H1 (cell line): ENCODE measurements around the gene R3HDML. TPM values are rescaled to one million over a fixed set of nuclear protein-coding genes. Genes with fewer than 3 reads are reported as not detected.

ENCODE experiments used
- CTCF ChIA-PET: fragments of 300-600 bp; sonication (Branson Sonifier 250); formaldehyde crosslinking; loops from one replicate; lab custom pipeline; 2021; ENCODE audit not compliant: partially characterized antibody; lab: Charles Lee
- POLR2A ChIA-PET: fragments of 300-600 bp; sonication (Branson Sonifier 250); formaldehyde crosslinking; loops from one replicate; lab custom pipeline; 2021; ENCODE audit warnings: inconsistent platforms; ENCODE audit not compliant: partially characterized antibody; lab: Charles Lee
- DNase-seq, 2 experiments: peaks; one replicate each; pipeline versions ENCODE4 v3.0.0 to v3.0.0-alpha.2; 2010 to 2022; ENCODE audit warnings: low spot score in 2 of 2, low read depth in 1 of 2, mixed read lengths in 1 of 2
- FAIRE-seq: peaks from 2 replicates; lab custom pipeline; 2011; peaks lifted over from hg19 to GRCh38; lab: Jason Lieb, UNC
- H2AFZ ChIP-seq: 2 replicates; pipeline ENCODE4 v1.8.1; 2012; ENCODE audit warnings: low read length, inconsistent platforms
- H2AK5ac ChIP-seq: 2 replicates; pipeline ENCODE4 v1.6.1; 2013; ENCODE audit warnings: low read depth, low read length
- H2BK120ac ChIP-seq: replicated peaks from 2 replicates; pipeline ENCODE3; 2013; ENCODE audit warnings: low read depth, low read length, inconsistent platforms
- H2BK12ac ChIP-seq: 2 replicates; pipeline ENCODE4 v1.6.1; 2013; ENCODE audit warnings: low read depth, low read length
- H2BK15ac ChIP-seq: 2 replicates; pipeline ENCODE4 v1.6.1; 2013; ENCODE audit warnings: low read length
- H2BK20ac ChIP-seq: 2 replicates; pipeline ENCODE4 v1.6.1; 2013; ENCODE audit warnings: low read length
- H2BK5ac ChIP-seq: 2 replicates; pipeline ENCODE4 v1.6.1; 2013; ENCODE audit warnings: low read depth, low read length
- H3K14ac ChIP-seq: 2 replicates; pipeline ENCODE4 v1.6.1; 2013; ENCODE audit warnings: inconsistent platforms; ENCODE audit not compliant: insufficient read length
- H3K18ac ChIP-seq: 2 replicates; pipeline ENCODE4 v1.6.1; 2013; ENCODE audit warnings: low read length; ENCODE audit errors: extremely low read depth
- H3K23ac ChIP-seq: 2 replicates; pipeline ENCODE4 v1.6.1; 2013; ENCODE audit warnings: inconsistent platforms; ENCODE audit not compliant: insufficient read length
- H3K23me2 ChIP-seq: 2 replicates; pipeline ENCODE4 v1.6.1; 2013; ENCODE audit warnings: low read depth, low read length
- H3K27ac ChIP-seq: 2 replicates; pipeline ENCODE4 v1.6.1; 2011; ENCODE audit warnings: low read depth, low read length, inconsistent platforms
- H3K27me3 ChIP-seq, 4 experiments: replicated peaks in 1 of 4; 1 replicate in 1 of 4; 2 replicates in 3 of 4; pipeline versions ENCODE4 v1.6.1 to v1.8.1; 2011 to 2013; ENCODE audit warnings: low read length in 3 of 4, mild to moderate bottlenecking in 3 of 4, inconsistent platforms in 2 of 4, mixed read lengths in 2 of 4, moderate library complexity in 1 of 4; ENCODE audit not compliant: control insufficient read depth in 3 of 4, insufficient read depth in 3 of 4; ENCODE audit errors: extremely low read depth in 1 of 4
- H3K36me3 ChIP-seq, 4 experiments: 2 replicates each; pipeline versions ENCODE4 v1.6.1 to v1.8.1; 2011 to 2013; ENCODE audit warnings: mild to moderate bottlenecking in 4 of 4, low read length in 3 of 4, moderate library complexity in 2 of 4, control low read depth in 1 of 4, inconsistent platforms in 1 of 4; ENCODE audit not compliant: insufficient read depth in 4 of 4, control insufficient read depth in 2 of 4
- H3K4ac ChIP-seq: replicated peaks from 2 replicates; pipeline ENCODE3; 2013; ENCODE audit warnings: low read length, low read depth, mixed read lengths, inconsistent platforms; ENCODE audit not compliant: insufficient read length
- H3K4me1 ChIP-seq, 4 experiments: replicated peaks in 1 of 4; 1 replicate in 1 of 4; 2 replicates in 3 of 4; pipeline versions ENCODE4 v1.6.1 to v1.8.1; 2011 to 2013; ENCODE audit warnings: low read length in 3 of 4, inconsistent platforms in 2 of 4, mixed read lengths in 1 of 4; ENCODE audit not compliant: insufficient read depth in 4 of 4, control insufficient read depth in 3 of 4
- H3K4me2 ChIP-seq, 2 experiments: 2 replicates each; pipeline versions ENCODE4 v1.6.1 to v1.8.1; 2011 to 2013; ENCODE audit warnings: low read depth in 2 of 2, low read length in 2 of 2, control low read depth in 1 of 2, inconsistent platforms in 1 of 2, mild to moderate bottlenecking in 1 of 2; ENCODE audit not compliant: insufficient read depth in 1 of 2
- H3K4me3 ChIP-seq, 4 experiments: fragments of 200-600, 300-600 bp in 1 of 4; sonication (generic), shearing (Covaris generic), sonication (Bioruptor Twin) in 1 of 4; 2 replicates each; pipeline versions ENCODE4 v1.5.1 to v1.8.1; 2011 to 2016; ENCODE audit warnings: low read length in 4 of 4, low read depth in 3 of 4, control low read depth in 2 of 4, inconsistent platforms in 2 of 4, mild to moderate bottlenecking in 2 of 4, mixed read lengths in 1 of 4, moderate library complexity in 1 of 4; ENCODE audit not compliant: insufficient read depth in 2 of 4; ENCODE audit errors: extremely low read depth in 1 of 4
- H3K56ac ChIP-seq: replicated peaks from 2 replicates; pipeline ENCODE3; 2013; ENCODE audit warnings: low read depth, mild to moderate bottlenecking, mixed read lengths, low read length, inconsistent platforms; ENCODE audit not compliant: insufficient read length
- H3K79me1 ChIP-seq: 2 replicates; pipeline ENCODE4 v1.6.1; 2013; ENCODE audit warnings: low read depth, low read length, control low read depth
- H3K79me2 ChIP-seq, 2 experiments: 2 replicates each; pipeline versions ENCODE4 v1.6.1 to v1.8.1; 2012 to 2013; ENCODE audit warnings: low read length in 2 of 2, mild to moderate bottlenecking in 2 of 2, inconsistent platforms in 1 of 2; ENCODE audit not compliant: insufficient read depth in 2 of 2, control insufficient read depth in 1 of 2
- H3K9ac ChIP-seq, 4 experiments: replicated peaks in 1 of 4; 1 replicate in 1 of 4; 2 replicates in 3 of 4; pipeline versions ENCODE4 v1.6.1 to v1.8.1; 2011 to 2013; ENCODE audit warnings: low read depth in 3 of 4, low read length in 3 of 4, control low read depth in 2 of 4, mild to moderate bottlenecking in 2 of 4, moderate library complexity in 2 of 4, inconsistent platforms in 1 of 4; ENCODE audit errors: extremely low read depth in 1 of 4
- H3K9me3 ChIP-seq, 2 experiments: 2 replicates each; pipeline versions ENCODE4 v1.6.1 to v1.8.1; 2012 to 2013; ENCODE audit warnings: mild to moderate bottlenecking in 2 of 2, moderate library complexity in 2 of 2, control low read depth in 1 of 2, inconsistent platforms in 1 of 2, low read depth in 1 of 2, low read length in 1 of 2, mixed read lengths in 1 of 2; ENCODE audit not compliant: insufficient read depth in 2 of 2
- H4K20me1 ChIP-seq, 2 experiments: replicated peaks in 1 of 2; 2 replicates each; pipeline versions ENCODE3 to v1.8.1; 2011 to 2013; ENCODE audit warnings: inconsistent platforms in 2 of 2, low read length in 2 of 2, mild to moderate bottlenecking in 1 of 2; ENCODE audit not compliant: insufficient read depth in 2 of 2, control insufficient read depth in 1 of 2
- H4K5ac ChIP-seq: 2 replicates; pipeline ENCODE4 v1.6.1; 2013; ENCODE audit warnings: low read length, low read depth, mixed read lengths, inconsistent platforms; ENCODE audit not compliant: insufficient read length
- H4K8ac ChIP-seq: 2 replicates; pipeline ENCODE4 v1.8.0; 2013; ENCODE audit warnings: mild to moderate bottlenecking, moderate library complexity, low read length, inconsistent platforms; ENCODE audit not compliant: insufficient read depth; ENCODE audit errors: extremely low read depth
- H4K91ac ChIP-seq: replicated peaks from 2 replicates; pipeline ENCODE3; 2013; ENCODE audit warnings: low read length, mixed read lengths, inconsistent platforms; ENCODE audit not compliant: insufficient read length
- CREB1 ChIP-seq: IDR thresholded peaks from 2 replicates; pipeline ENCODE4 v1.6.1; 2012; ENCODE audit warnings: inconsistent platforms
- FOSL1 ChIP-seq: IDR thresholded peaks from 2 replicates; pipeline ENCODE4 v1.6.1; 2011; ENCODE audit warnings: mild to moderate bottlenecking, low read depth, low read length, moderate library complexity; ENCODE audit not compliant: insufficient read depth
- GTF2F1 ChIP-seq: IDR thresholded peaks from 2 replicates; pipeline ENCODE4 v1.6.1; 2012; ENCODE audit warnings: low read depth, low read length, improper control_type of control experiment, borderline replicate concordance
- HDAC2 ChIP-seq, 2 experiments: fragments of 300-600 bp in 1 of 2; sonication (generic) in 1 of 2; IDR thresholded peaks; 2 replicates each; pipeline ENCODE4 v1.6.1; 2011 to 2012; ENCODE audit warnings: low read depth in 2 of 2, low read length in 2 of 2, mild to moderate bottlenecking in 2 of 2, moderate library complexity in 2 of 2, borderline replicate concordance in 1 of 2, inconsistent platforms in 1 of 2
- JUN ChIP-seq: IDR thresholded peaks from 2 replicates; pipeline ENCODE4 v1.6.1; 2011; ENCODE audit warnings: low read depth, mild to moderate bottlenecking, improper control_type of control experiment, low read length
- JUND ChIP-seq: IDR thresholded peaks from 2 replicates; pipeline ENCODE4 v1.6.1; 2011; ENCODE audit warnings: mild to moderate bottlenecking, improper control_type of control experiment, low read length
- RXRA ChIP-seq: IDR thresholded peaks from 2 replicates; pipeline ENCODE4 v1.6.1; 2011; ENCODE audit warnings: low read depth, mild to moderate bottlenecking, low read length, moderate library complexity; ENCODE audit not compliant: insufficient read depth
- SIRT6 ChIP-seq: IDR thresholded peaks from one replicate; pipeline ENCODE4 v1.7.1; 2012; ENCODE audit warnings: low read length, inconsistent platforms
- SIX5 ChIP-seq: IDR thresholded peaks from 2 replicates; pipeline ENCODE4 v1.6.1; 2011; ENCODE audit warnings: mild to moderate bottlenecking, low read depth, low read length
- SP1 ChIP-seq: IDR thresholded peaks from 2 replicates; pipeline ENCODE4 v1.6.1; 2011; ENCODE audit warnings: low read depth, low read length
- SP4 ChIP-seq: IDR thresholded peaks from 2 replicates; pipeline ENCODE4 v1.6.1; 2012; ENCODE audit warnings: low read length, inconsistent platforms
- SRF ChIP-seq: IDR thresholded peaks from 2 replicates; pipeline ENCODE4 v1.6.1; 2011; ENCODE audit warnings: mild to moderate bottlenecking, low read depth, low read length, moderate library complexity
- TEAD4 ChIP-seq: IDR thresholded peaks from 2 replicates; pipeline ENCODE4 v1.6.1; 2012; ENCODE audit warnings: low read depth, low read length, inconsistent platforms, mixed read lengths
- YY1 ChIP-seq: IDR thresholded peaks from 2 replicates; pipeline ENCODE4 v1.6.1; 2011; ENCODE audit warnings: low read depth, mild to moderate bottlenecking, low read length
- ZNF274 ChIP-seq: IDR thresholded peaks from 2 replicates; pipeline ENCODE4 v1.7.0; 2012; ENCODE audit warnings: low read length, borderline replicate concordance; ENCODE audit errors: extremely low read depth
- WGBS, 2 experiments: shearing (Covaris generic) in 1 of 2; methylation state at CpG; one replicate each; pipeline versions ENCODE4 v1.1.6 to v1.1.7; 2013 to 2015; ENCODE audit warnings: low lambda C conversion rate in 2 of 2, mixed read lengths in 2 of 2, inconsistent platforms in 1 of 2, low coverage in 1 of 2, missing lambda C conversion rate in 1 of 2; ENCODE audit not compliant: insufficient replicate concordance in 2 of 2, insufficient coverage in 1 of 2, insufficient read length in 1 of 2; ENCODE audit errors: extremely low coverage in 1 of 2, missing lambda C conversion rate in 1 of 2; 5-methylcytosine and 5-hydroxymethylcytosine counted together
- polyA plus RNA-seq, 7 experiments: library from polyadenylated mRNA; depleted of rRNA in 3 of 7; stranded (reverse) in 5 of 7; unstranded in 2 of 7; fragments of >200 nt in 5 of 7; fragments of 200-250 nt in 2 of 7; gene quantifications; 1 replicate in 5 of 7; 2 replicates in 1 of 7; 4 replicates in 1 of 7; pipeline versions ENCODE4 v1.2.1 to v1.2.3, GENCODE V29; 2011 to 2013; ENCODE audit warnings: missing spikeins in 2 of 7, mixed read lengths in 2 of 7
- total RNA-seq: library from RNA; stranded (reverse); fragmentation: NEBNext Ultra II Directional; extraction: Animal tissue kit (Norgen Biotek cat#: 25700); gene quantifications from 2 replicates; pipeline ENCODE4 v1.2.1, GENCODE V29; 2021

The R3HDML gene
- total and polyA plus RNA-seq, 2 of the 8 experiments (the other 6 are each of a cell fraction or from before 2014, with no cell fraction given) = not detected

DNA sequence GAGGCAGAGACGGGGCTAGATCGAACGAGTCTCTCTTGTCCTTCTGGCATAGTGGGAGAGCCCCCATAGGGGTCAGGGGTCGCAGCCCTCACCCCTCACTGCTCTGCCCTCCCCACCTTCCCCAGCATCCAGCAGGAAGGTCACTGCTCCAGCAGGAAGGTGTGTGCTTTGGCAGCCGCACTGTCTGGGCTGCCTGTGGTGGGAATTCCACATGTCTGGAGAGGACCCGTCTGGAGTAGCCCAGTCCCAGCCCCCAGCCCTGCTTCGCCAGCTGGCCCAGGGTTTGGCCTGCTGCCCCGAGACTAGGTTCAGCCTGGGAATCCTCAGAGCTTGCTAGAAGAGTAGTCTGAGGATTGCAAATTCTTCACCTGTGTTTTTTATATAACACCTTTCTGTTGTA lies 2.5 kb upstream of the R3HDML start:
- Histone ChIP-seq H2BK120ac (no peak overlapping the region), H3K9ac (no peak overlapping the region), H2BK5ac (no peak overlapping the region), H4K8ac (no peak overlapping the region; the same call in 1 of the 2 replicates), H4K91ac (no peak overlapping the region), H3K36me3 (no peaks in the 10 kb centered on the region), H3K4me2 (no peak overlapping the region), H3K23ac (no peak overlapping the region), H3K79me1 (no peaks in the 10 kb centered on the region), H4K20me1 (no peaks in the 10 kb centered on the region), H3K9me3 (no peaks in the 10 kb centered on the region), H2BK20ac (no peak overlapping the region), H2BK12ac (no peak overlapping the region; the same call in 1 of the 2 replicates), H2BK15ac (no peak overlapping the region), H4K5ac (no peak overlapping the region), H2AK5ac (no peak overlapping the region), H3K79me2 (no peaks in the 10 kb centered on the region), H3K27ac (no peak overlapping the region), H3K23me2 (no peaks in the 10 kb centered on the region), H3K4me3 (no peak overlapping the region), H3K4me1 (peaks cover 4 to 12% (median 5%) of the 10 kb centered on the region in 4 experiments), H3K14ac (no peak overlapping the region), H2AFZ (no peak overlapping the region), H3K4ac (no peak overlapping the region), H3K27me3 (0 out of 7 replicates have a peak, but pooled peaks cover 0 to 2% (median 0%) of the 10 kb centered on the region in 4 experiments), H3K56ac (no peak overlapping the region), H3K18ac (no peak overlapping the region)
- ChIA-PET POLR2A (no interaction called here), CTCF (interaction anchor here (1.0 kb wide), 1 partner anchor 14 kb away, joined by 3 read pairs; no protein-coding TSS in a partner anchor)
- DNase-seq (no peak), FAIRE-seq (no peak)
- 81% methylated on average over 8 of the region's 8 CpGs; no CpG with 5 or more reads in 1 of the 2 experiments for WGBS, 2 experiments
- TF ChIP-seq SP4 = no peak
- TF ChIP-seq TEAD4 = no peak
- no peak for TF ChIP-seq JUN
- no peak for TF ChIP-seq SP1
- no peak for TF ChIP-seq SRF
- TF ChIP-seq SIRT6 = no peak
- TF ChIP-seq JUND = no peak
- no peak for TF ChIP-seq ZNF274
- TF ChIP-seq RXRA = no peak
- no peak for TF ChIP-seq HDAC2 (IDR thresholded peaks at IDR 0.05; ENCODE audit: borderline replicate concordance in 1 of 2, low read depth in 2 of 2, low read length in 2 of 2)
- TF ChIP-seq SIX5 = no peak
- TF ChIP-seq YY1 = no peak
- no peak for TF ChIP-seq FOSL1
- no peak for TF ChIP-seq CREB1
- TF ChIP-seq GTF2F1 = no peak
